GM23338 (cell line): ENCODE measurements around the gene COPS7B. TPM values are rescaled to one million over a fixed set of nuclear protein-coding genes. Genes with fewer than 3 reads are reported as not detected.

Source experiments
- ATAC-seq: fragments of 200-7000 bp; cut with Tn5 transposase; 3 replicates; pipeline ENCODE4 v1.9.1; 2020
- DNase-seq: peaks from one replicate; pipeline ENCODE4 v3.0.0-alpha.2; 2015; ENCODE audit warnings: low spot score
- H2AFZ ChIP-seq: fragments of 200-600 bp; sonication (generic); 2 replicates; pipeline ENCODE4 v1.8.0; 2016; ENCODE audit warnings: antibody characterized with exemption, mild to moderate bottlenecking, moderate library complexity
- H3F3A ChIP-seq: fragments of 200-600 bp; sonication (generic); replicated peaks from 2 replicates; pipeline ENCODE4 v1.8.0; 2017; ENCODE audit warnings: antibody characterized with exemption, mixed run types, low read depth
- H3K27ac ChIP-seq: fragments of 200-600 bp; sonication (generic); 2 replicates; pipeline ENCODE4 v1.6.1; 2016; ENCODE audit warnings: low read depth
- H3K27me3 ChIP-seq: fragments of 200-600 bp; sonication (generic); 2 replicates; pipeline ENCODE4 v1.8.0; 2016; ENCODE audit warnings: mild to moderate bottlenecking, mixed run types, moderate library complexity; ENCODE audit not compliant: insufficient read depth
- H3K36me3 ChIP-seq: fragments of 200-600 bp; sonication (generic); 2 replicates; pipeline ENCODE4 v1.8.0; 2016; ENCODE audit warnings: mild to moderate bottlenecking; ENCODE audit not compliant: insufficient read depth
- H3K4me1 ChIP-seq: fragments of 200-600 bp; sonication (generic); 2 replicates; pipeline ENCODE4 v1.8.0; 2016; ENCODE audit warnings: mild to moderate bottlenecking, moderate library complexity; ENCODE audit not compliant: insufficient read depth
- H3K4me2 ChIP-seq: fragments of 200-600 bp; sonication (generic); 2 replicates; pipeline ENCODE4 v1.7.1; 2017; ENCODE audit warnings: mixed run types
- H3K4me3 ChIP-seq: fragments of 200-600 bp; sonication (generic); 2 replicates; pipeline ENCODE4 v1.6.1; 2016; ENCODE audit warnings: mixed run types
- H3K79me2 ChIP-seq: fragments of 200-600 bp; sonication (generic); replicated peaks from 2 replicates; pipeline ENCODE4 v1.8.0; 2017; ENCODE audit warnings: mild to moderate bottlenecking; ENCODE audit not compliant: insufficient read depth
- H3K9me2 ChIP-seq: fragments of 200-600 bp; sonication (generic); 2 replicates; pipeline ENCODE4 v1.8.0; 2017; ENCODE audit not compliant: insufficient read depth
- H4K20me1 ChIP-seq: fragments of 200-600 bp; sonication (generic); replicated peaks from 2 replicates; pipeline ENCODE4 v1.8.0; 2017; ENCODE audit warnings: mild to moderate bottlenecking; ENCODE audit not compliant: insufficient read depth
- H3K27ac Mint-ChIP-seq: 2 replicates; pipeline ENCODE4 v1.8.0; 2020; ENCODE audit warnings: inconsistent platforms, mild to moderate bottlenecking, moderate library complexity, mixed read lengths
- H3K27me3 Mint-ChIP-seq: 3 replicates; pipeline ENCODE4 v1.8.0; 2022; ENCODE audit warnings: low read depth, mild to moderate bottlenecking, moderate library complexity, mixed read lengths, inconsistent platforms; ENCODE audit not compliant: insufficient read depth, poor library complexity
- H3K36me3 Mint-ChIP-seq: 3 replicates; pipeline ENCODE4 v1.8.0; 2021; ENCODE audit warnings: low read depth, mild to moderate bottlenecking, inconsistent platforms, moderate library complexity, mixed read lengths
- H3K4me1 Mint-ChIP-seq: 3 replicates; pipeline ENCODE4 v1.8.0; 2020; ENCODE audit warnings: mild to moderate bottlenecking, inconsistent platforms, mixed read lengths
- H3K4me3 Mint-ChIP-seq: 3 replicates; pipeline ENCODE4 v1.8.0; 2021; ENCODE audit warnings: moderate library complexity, mild to moderate bottlenecking, inconsistent platforms, mixed read lengths
- H3K9me3 Mint-ChIP-seq: 3 replicates; pipeline ENCODE4 v1.8.0; 2020; ENCODE audit warnings: moderate library complexity, mild to moderate bottlenecking, inconsistent platforms, mixed read lengths
- EZH2 ChIP-seq: fragments of 200-600 bp; sonication (generic); IDR thresholded peaks from one replicate; pipeline ENCODE4 v1.8.0; 2017; ENCODE audit warnings: antibody characterized with exemption, mild to moderate bottlenecking, low read depth; ENCODE audit not compliant: unreplicated experiment
- EZH2phosphoT487 ChIP-seq: fragments of 200-600 bp; sonication (generic); IDR thresholded peaks from one replicate; pipeline ENCODE4 v1.8.1; 2018; ENCODE audit warnings: antibody characterized with exemption; ENCODE audit not compliant: unreplicated experiment
- JUNB ChIP-seq: IDR thresholded peaks from one replicate; pipeline ENCODE4 v1.6.1; 2016; ENCODE audit warnings: antibody characterized with exemption; ENCODE audit not compliant: unreplicated experiment
- POLR2AphosphoS5 ChIP-seq: IDR thresholded peaks from 2 replicates; pipeline ENCODE4 v1.6.1; 2016; ENCODE audit warnings: antibody characterized with exemption, low read depth
- STAT1 ChIP-seq: IDR thresholded peaks from one replicate; pipeline ENCODE4 v1.6.1; 2016; ENCODE audit warnings: antibody characterized with exemption; ENCODE audit not compliant: unreplicated experiment
- ZNF331 ChIP-seq: fragments of 250-450 bp; sonication (Bioruptor Pico); IDR thresholded peaks from 2 replicates; pipeline ENCODE4 v1.5.0; 2020; ENCODE audit warnings: low read depth, mild to moderate bottlenecking, moderate library complexity
- polyA plus RNA-seq: library from polyadenylated mRNA; unstranded; fragments of >200 nt; fragmentation: Nextera tagmentation; extraction: Ambion mirVana; gene quantifications from 2 replicates; pipeline ENCODE4 v1.2.1, GENCODE V29; 2016
- total RNA-seq: library from RNA; depleted of rRNA; stranded (reverse); fragments of >200 nt; shearing (Covaris generic); gene quantifications from 2 replicates; pipeline ENCODE4 v1.2.3, GENCODE V29; 2014
- TF ChIP-seq, protein P1 (sequence below): fragments of 250-450 bp; sonication (Bioruptor Pico); IDR thresholded peaks from 2 replicates; pipeline ENCODE4 v1.5.0; 2020; ENCODE audit warnings: mild to moderate bottlenecking, moderate library complexity
- TF ChIP-seq, protein P2 (sequence below): IDR thresholded peaks from one replicate; pipeline ENCODE4 v1.6.1; 2018; ENCODE audit warnings: antibody characterized with exemption; ENCODE audit not compliant: unreplicated experiment
- TF ChIP-seq, protein P3 (sequence below), 2 experiments: fragments of 200-600 bp in 1 of 2; sonication (generic) in 1 of 2; conservative IDR thresholded peaks; 2 replicates each; pipeline versions ENCODE4 v1.5.1 to v1.6.1; 2016 to 2017; ENCODE audit warnings: antibody characterized with exemption in 2 of 2, low read depth in 2 of 2, mild to moderate bottlenecking in 2 of 2, moderate library complexity in 1 of 2
- TF ChIP-seq, protein P4 (sequence below): IDR thresholded peaks from 2 replicates; pipeline ENCODE4 v1.6.1; 2016; ENCODE audit warnings: antibody characterized with exemption

COPS7B gene
- total and polyA plus RNA-seq, 2 experiments from 2014 or later: 40.9 to 63.7 TPM

DNA sequence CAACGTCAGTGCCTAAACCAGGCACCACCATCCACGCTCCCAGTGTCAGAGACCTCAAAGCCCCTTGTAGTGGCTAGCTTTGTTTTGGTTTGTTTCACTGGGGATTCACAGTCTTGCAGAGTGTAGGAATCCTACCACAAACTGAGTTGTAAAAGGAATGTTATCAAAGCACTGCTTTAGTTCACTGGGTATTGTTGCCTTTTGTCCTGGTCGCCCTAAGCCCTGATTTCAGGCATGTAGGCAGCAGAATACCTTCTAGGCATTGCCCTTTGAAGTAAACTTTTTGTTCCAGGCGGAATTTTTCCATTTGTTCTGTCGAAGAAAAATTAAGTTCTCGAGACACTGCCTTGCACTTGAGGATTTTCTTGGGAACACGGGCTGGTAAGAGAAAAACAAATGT, 48.5 kb upstream of the COPS7B start:
- ATAC-seq (peak; percentile 41; the same call in 1 of the 3 replicates), DNase-seq (no peak)
- Mint-ChIP-seq H3K4me1 (no peaks in the 10 kb centered on the region), H3K36me3 (peaks cover 4% of the 10 kb centered on the region; the same call in 1 of the 3 replicates), H3K9me3 (no peaks in the 10 kb centered on the region), H3K27ac (no peak overlapping the region), H3K27me3 (peaks cover 7% of the 10 kb centered on the region), H3K4me3 (no peak overlapping the region)
- Histone ChIP-seq H3K4me2 (no peak overlapping the region), H3K27ac (0 out of 2 replicates have a peak overlapping the region, but pooled peaks have one; percentile 21), H3F3A (0 out of 2 replicates have a peak, but pooled peaks cover 2% of the 10 kb centered on the region), H2AFZ (no peak overlapping the region), H3K4me3 (no peak overlapping the region), H3K36me3 (no peaks in the 10 kb centered on the region), H4K20me1 (no peaks in the 10 kb centered on the region), H3K4me1 (no peaks in the 10 kb centered on the region), H3K27me3 (no peaks in the 10 kb centered on the region), H3K9me2 (no peaks in the 10 kb centered on the region), H3K79me2 (no peaks in the 10 kb centered on the region)
- TF ChIP-seq EZH2phosphoT487 (no peak), POLR2AphosphoS5 (no peak), ZNF331 (no peak), JUNB (no peak), EZH2 (no peak), STAT1 (no peak)
- TF ChIP-seq, protein P1, sequence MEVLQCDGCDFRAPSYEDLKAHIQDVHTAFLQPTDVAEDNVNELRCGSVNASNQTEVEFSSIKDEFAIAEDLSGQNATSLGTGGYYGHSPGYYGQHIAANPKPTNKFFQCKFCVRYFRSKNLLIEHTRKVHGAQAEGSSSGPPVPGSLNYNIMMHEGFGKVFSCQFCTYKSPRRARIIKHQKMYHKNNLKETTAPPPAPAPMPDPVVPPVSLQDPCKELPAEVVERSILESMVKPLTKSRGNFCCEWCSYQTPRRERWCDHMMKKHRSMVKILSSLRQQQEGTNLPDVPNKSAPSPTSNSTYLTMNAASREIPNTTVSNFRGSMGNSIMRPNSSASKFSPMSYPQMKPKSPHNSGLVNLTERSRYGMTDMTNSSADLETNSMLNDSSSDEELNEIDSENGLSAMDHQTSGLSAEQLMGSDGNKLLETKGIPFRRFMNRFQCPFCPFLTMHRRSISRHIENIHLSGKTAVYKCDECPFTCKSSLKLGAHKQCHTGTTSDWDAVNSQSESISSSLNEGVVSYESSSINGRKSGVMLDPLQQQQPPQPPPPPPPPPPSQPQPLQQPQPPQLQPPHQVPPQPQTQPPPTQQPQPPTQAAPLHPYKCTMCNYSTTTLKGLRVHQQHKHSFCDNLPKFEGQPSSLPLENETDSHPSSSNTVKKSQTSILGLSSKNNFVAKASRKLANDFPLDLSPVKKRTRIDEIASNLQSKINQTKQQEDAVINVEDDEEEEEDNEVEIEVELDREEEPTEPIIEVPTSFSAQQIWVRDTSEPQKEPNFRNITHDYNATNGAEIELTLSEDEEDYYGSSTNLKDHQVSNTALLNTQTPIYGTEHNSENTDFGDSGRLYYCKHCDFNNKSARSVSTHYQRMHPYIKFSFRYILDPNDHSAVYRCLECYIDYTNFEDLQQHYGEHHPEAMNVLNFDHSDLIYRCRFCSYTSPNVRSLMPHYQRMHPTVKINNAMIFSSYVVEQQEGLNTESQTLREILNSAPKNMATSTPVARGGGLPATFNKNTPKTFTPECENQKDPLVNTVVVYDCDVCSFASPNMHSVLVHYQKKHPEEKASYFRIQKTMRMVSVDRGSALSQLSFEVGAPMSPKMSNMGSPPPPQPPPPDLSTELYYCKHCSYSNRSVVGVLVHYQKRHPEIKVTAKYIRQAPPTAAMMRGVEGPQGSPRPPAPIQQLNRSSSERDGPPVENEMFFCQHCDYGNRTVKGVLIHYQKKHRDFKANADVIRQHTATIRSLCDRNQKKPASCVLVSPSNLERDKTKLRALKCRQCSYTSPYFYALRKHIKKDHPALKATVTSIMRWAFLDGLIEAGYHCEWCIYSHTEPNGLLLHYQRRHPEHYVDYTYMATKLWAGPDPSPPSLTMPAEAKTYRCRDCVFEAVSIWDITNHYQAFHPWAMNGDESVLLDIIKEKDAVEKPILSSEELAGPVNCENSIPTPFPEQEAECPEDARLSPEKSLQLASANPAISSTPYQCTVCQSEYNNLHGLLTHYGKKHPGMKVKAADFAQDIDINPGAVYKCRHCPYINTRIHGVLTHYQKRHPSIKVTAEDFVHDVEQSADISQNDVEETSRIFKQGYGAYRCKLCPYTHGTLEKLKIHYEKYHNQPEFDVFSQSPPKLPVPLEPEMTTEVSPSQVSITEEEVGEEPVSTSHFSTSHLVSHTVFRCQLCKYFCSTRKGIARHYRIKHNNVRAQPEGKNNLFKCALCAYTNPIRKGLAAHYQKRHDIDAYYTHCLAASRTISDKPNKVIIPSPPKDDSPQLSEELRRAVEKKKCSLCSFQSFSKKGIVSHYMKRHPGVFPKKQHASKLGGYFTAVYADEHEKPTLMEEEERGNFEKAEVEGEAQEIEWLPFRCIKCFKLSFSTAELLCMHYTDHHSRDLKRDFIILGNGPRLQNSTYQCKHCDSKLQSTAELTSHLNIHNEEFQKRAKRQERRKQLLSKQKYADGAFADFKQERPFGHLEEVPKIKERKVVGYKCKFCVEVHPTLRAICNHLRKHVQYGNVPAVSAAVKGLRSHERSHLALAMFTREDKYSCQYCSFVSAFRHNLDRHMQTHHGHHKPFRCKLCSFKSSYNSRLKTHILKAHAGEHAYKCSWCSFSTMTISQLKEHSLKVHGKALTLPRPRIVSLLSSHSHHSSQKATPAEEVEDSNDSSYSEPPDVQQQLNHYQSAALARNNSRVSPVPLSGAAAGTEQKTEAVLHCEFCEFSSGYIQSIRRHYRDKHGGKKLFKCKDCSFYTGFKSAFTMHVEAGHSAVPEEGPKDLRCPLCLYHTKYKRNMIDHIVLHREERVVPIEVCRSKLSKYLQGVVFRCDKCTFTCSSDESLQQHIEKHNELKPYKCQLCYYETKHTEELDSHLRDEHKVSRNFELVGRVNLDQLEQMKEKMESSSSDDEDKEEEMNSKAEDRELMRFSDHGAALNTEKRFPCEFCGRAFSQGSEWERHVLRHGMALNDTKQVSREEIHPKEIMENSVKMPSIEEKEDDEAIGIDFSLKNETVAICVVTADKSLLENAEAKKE (CRISPR knock-in tag): no peak
- TF ChIP-seq, protein P2, sequence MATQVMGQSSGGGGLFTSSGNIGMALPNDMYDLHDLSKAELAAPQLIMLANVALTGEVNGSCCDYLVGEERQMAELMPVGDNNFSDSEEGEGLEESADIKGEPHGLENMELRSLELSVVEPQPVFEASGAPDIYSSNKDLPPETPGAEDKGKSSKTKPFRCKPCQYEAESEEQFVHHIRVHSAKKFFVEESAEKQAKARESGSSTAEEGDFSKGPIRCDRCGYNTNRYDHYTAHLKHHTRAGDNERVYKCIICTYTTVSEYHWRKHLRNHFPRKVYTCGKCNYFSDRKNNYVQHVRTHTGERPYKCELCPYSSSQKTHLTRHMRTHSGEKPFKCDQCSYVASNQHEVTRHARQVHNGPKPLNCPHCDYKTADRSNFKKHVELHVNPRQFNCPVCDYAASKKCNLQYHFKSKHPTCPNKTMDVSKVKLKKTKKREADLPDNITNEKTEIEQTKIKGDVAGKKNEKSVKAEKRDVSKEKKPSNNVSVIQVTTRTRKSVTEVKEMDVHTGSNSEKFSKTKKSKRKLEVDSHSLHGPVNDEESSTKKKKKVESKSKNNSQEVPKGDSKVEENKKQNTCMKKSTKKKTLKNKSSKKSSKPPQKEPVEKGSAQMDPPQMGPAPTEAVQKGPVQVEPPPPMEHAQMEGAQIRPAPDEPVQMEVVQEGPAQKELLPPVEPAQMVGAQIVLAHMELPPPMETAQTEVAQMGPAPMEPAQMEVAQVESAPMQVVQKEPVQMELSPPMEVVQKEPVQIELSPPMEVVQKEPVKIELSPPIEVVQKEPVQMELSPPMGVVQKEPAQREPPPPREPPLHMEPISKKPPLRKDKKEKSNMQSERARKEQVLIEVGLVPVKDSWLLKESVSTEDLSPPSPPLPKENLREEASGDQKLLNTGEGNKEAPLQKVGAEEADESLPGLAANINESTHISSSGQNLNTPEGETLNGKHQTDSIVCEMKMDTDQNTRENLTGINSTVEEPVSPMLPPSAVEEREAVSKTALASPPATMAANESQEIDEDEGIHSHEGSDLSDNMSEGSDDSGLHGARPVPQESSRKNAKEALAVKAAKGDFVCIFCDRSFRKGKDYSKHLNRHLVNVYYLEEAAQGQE: no peak
- TF ChIP-seq, protein P3, sequence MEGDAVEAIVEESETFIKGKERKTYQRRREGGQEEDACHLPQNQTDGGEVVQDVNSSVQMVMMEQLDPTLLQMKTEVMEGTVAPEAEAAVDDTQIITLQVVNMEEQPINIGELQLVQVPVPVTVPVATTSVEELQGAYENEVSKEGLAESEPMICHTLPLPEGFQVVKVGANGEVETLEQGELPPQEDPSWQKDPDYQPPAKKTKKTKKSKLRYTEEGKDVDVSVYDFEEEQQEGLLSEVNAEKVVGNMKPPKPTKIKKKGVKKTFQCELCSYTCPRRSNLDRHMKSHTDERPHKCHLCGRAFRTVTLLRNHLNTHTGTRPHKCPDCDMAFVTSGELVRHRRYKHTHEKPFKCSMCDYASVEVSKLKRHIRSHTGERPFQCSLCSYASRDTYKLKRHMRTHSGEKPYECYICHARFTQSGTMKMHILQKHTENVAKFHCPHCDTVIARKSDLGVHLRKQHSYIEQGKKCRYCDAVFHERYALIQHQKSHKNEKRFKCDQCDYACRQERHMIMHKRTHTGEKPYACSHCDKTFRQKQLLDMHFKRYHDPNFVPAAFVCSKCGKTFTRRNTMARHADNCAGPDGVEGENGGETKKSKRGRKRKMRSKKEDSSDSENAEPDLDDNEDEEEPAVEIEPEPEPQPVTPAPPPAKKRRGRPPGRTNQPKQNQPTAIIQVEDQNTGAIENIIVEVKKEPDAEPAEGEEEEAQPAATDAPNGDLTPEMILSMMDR (conservative IDR thresholded peaks at IDR 0.05; ENCODE audit: low read depth in 2 of 2): no peak
- TF ChIP-seq, protein P4, sequence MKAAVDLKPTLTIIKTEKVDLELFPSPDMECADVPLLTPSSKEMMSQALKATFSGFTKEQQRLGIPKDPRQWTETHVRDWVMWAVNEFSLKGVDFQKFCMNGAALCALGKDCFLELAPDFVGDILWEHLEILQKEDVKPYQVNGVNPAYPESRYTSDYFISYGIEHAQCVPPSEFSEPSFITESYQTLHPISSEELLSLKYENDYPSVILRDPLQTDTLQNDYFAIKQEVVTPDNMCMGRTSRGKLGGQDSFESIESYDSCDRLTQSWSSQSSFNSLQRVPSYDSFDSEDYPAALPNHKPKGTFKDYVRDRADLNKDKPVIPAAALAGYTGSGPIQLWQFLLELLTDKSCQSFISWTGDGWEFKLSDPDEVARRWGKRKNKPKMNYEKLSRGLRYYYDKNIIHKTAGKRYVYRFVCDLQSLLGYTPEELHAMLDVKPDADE: no peak
